Frontal cortex (tissue), 4 donors: ENCODE data around the gene IL10. TPM values are rescaled to one million over a fixed set of nuclear protein-coding genes. Genes with fewer than 3 reads are reported as not detected.

ENCODE experiments used
- DNase-seq, 2 donors: peaks; one replicate each; pipeline ENCODE4 v3.0.0; 2012; ENCODE audit warnings: low spot score in 2 of 2
- FAIRE-seq: peaks from 2 replicates; lab custom pipeline; 2012; peaks lifted over from hg19 to GRCh38; lab: Jason Lieb, UNC
- total RNA-seq: library from RNA; depleted of rRNA; stranded (reverse); fragments of >200 nt; gene quantifications from one replicate; pipeline ENCODE4 v1.2.3, GENCODE V29; 2014
- donor health status: control.
- donor health status: control.
- donor health status: control.

Gene IL10
- 0.41 TPM for total RNA-seq

DNA sequence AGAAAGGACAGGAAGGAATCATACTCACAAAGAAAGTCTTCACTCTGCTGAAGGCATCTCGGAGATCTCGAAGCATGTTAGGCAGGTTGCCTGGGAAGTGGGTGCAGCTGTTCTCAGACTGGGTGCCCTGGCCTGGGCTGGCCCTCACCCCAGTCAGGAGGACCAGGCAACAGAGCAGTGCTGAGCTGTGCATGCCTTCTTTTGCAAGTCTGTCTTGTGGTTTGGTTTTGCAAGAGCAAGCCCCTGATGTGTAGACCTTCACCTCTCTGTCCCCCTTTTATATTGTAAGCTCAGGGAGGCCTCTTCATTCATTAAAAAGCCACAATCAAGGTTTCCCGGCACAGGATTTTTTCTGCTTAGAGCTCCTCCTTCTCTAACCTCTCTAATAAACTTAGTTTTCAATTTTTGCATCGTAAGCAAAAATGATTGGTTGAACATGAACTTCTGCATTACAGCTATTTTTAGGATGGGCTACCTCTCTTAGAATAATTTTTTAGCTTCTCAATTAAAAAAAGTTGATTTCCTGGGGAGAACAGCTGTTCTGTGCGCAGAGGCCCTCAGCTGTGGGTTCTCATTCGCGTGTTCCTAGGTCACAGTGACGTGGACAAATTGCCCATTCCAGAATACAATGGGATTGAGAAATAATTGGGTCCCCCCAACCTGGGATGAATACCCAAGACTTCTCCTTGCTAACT lies at the start of gene IL10:
Gene IL10, minus strand, starts transcription at position 252 of the 695 bp plus-strand sequence. Its CDS starts 59 bp downstream, at position 193.
- FAIRE-seq = no peak
- no peak for DNase-seq

DNA sequence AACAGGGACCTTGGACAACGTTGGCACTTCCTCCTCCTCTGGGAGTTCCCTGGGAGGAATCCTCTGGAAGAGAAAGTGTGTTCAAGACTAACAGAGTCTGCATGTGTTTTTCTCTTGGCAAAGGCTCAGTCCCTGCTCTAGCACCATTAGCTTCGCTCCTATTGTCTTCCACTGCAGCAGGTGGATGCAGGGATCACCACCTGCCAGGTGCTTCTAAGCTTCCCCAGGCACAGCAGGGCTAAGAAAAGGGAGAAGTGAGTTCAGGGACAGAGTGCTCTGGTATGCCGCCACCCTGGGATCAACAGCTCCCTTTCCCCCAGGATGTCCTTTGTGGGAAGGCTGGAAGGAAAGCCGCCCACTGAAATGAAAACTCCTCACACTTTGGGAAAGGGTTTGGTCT lies 49.2 kb upstream of the IL10 start:
- DNase-seq (no peak), FAIRE-seq (no peak)

DNA sequence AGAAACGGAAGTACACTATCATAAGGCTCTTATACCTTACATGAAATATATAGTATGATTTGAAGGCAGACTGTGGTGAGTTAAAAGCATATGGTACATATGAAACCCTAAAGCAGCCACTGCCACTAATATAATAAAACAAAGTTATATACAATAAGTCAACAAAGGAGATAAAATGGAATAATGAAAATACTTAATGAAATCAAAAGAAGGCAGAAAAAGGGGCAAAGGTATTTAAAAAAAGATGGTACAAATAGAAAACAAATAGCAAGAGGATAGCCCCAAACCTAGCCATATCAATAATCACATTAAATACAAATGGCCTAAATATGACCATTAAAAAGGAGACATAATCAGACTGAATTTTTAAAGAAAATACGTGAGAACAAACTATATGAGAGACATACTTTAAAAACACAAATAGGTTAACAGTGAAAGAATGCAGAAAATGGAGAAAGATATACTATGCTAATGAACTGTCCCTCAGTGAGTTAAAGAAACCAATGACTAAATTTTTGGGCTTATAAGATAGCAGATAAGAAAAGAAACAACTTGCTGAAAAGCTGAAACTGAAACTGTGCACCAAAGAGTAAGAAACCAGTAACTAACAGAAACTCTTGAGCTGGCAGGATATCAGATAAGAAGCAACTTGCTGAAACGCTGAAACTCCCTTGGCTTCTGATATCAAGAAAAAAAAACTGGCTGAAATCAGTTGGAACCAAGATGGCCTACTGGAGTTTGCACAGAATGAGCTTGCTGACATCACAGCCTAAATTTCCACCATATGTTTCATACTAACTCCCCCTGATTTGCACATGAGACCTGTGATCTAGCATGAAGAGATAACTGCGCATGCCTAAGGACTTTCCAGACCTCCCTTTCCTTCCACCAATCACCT lies 44.3 kb upstream of the IL10 start:
- FAIRE-seq = no peak
- no peak for DNase-seq

DNA sequence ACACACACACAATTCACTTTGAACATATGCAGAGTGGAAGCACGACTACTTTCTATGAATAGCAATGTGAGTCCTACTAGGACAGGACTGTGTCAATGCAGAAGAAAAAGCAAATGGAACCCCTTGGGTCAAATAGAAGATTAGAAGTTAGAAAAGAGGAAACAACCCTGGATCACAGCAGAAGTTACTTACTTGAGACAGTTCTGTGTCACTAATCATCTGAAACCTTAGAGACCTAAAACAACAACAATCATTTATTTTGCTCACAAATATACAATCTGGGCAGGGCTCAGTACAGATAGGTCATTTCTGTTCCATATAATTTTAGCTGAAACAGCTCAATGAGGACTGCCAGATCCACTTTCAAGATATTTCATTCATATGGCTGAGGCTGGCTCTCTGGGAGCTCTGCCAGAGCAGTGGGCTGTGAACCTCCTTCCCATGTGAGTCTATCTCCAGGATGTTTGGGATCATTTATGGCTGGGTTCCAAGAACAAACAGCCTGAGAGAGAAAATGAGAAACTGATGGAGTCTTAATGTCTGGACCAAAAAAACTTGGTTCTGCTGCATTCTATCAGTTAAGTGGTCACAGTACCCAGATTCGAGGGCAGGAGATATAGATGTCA lies 42.5 kb upstream of the IL10 start:
- FAIRE-seq = no peak

DNA sequence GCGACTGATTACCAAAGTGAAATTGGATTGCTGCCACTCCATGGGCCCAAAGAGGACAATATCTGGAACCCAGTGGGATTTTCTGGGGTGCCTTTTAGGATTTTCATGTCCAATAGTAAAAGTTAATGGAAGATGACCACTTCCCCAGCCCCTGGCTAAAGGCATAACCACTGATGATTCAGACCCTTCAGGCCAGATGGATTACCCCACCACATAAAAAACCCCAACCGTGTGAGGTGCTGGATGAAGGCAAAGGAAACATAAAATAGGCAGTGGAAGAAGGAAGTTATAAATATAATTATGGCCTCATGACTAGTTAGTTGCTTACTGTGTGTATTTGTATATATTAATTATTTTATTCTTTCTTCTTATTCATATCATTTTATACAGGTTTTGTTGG lies 40.2 kb upstream of the IL10 start:
- no peak for DNase-seq
- FAIRE-seq = no peak

More for the DNA sequence above, 42.5 kb upstream of the IL10 start:
- no peak for DNase-seq

DNA sequence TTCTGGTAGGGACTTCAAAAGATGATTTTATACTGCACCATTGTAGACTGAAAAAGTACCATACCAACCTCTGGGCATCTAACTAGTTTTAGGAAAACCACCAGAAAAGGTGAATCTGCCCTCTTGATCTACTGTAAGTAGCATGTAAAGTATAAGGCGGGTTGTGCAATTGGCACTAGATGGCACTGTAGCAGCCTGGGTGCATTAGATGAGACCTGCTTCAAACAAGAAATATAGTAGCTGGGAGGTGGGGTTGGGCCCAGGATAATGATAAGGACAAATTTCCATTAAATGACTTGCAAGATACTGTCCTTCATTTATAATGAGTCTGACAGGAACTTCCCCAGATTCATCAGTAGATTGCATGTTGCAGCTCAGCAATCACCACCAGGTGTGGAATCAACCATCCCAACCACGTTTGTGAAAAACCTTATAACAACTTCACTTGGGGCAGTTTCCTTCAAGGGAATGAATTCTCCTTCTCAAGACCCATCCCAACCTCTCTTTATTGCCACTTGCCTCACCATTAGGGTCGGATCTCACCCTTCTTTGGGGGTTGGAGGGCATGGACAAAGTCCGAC lies 37.3 kb upstream of the IL10 start:
- DNase-seq = no peak
- no peak for FAIRE-seq

DNA sequence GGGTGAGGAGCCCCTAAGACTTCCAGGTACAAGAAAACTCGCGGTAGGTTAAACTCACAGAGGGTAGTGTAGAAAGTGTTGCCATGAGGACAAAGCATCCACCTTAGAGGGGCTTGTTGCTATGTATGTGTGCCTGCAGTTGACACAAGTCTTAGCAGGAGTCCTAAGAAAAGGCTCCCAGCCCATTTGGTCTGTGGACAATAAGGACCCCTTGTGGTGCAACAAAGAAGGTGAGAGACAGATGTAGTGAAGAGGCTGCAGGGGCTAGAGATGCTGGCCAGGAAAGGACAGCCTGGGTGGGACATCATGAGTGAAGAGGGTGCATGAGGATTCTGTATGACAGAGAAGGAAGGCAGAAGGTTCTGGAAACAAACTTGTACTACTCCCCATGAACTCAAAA lies 36.3 kb upstream of the IL10 start:
- no peak for FAIRE-seq
- DNase-seq = no peak

DNA sequence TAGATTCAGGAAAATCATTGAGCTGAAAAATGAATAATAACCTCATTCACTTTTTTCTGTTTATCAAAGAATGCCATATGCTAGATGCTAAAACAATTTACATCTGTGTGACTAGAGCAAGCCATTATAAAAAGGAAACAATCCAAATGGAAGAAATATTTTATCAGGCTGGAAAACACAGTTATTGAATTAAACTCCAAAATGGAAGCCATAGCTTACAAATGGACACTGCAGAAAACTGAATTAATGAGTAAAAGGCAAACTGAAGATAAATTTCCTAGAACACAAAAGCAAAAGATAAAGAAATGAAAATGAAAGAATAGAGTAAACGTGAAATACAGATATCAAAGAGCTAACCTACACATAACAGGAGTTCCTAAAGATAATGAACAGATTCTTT lies 33.1 kb upstream of the IL10 start:
- FAIRE-seq = no peak

DNA sequence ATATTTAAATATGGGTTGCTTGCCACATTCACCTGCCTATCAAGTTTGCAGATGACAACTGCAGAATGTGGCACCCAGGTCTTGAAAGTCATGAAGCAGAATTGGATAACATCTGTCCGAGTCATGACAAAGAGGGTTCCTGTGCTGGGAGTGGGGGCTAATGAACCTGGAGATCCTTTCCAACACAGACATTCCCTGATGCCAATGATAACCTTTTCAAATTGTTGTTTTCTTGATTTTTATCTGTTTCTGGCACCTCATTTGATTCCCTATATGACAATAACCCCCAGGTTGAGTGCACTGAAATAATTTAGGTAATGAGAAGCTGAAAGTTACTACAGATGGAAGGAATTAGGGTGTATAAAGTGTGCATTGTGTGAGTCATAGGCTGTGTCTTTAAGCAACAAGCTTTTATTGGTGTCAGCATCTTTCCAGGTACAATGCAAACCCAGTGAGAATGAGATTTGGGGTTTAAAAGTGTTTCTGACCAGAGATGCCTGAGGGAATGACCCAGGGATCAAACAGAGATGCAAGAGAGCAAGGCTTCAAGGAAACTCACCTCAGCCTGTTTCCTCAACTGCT lies 32.0 kb upstream of the IL10 start:
- DNase-seq = no peak
- FAIRE-seq = no peak

More for the DNA sequence above, 33.1 kb upstream of the IL10 start:
- DNase-seq = no peak

DNA sequence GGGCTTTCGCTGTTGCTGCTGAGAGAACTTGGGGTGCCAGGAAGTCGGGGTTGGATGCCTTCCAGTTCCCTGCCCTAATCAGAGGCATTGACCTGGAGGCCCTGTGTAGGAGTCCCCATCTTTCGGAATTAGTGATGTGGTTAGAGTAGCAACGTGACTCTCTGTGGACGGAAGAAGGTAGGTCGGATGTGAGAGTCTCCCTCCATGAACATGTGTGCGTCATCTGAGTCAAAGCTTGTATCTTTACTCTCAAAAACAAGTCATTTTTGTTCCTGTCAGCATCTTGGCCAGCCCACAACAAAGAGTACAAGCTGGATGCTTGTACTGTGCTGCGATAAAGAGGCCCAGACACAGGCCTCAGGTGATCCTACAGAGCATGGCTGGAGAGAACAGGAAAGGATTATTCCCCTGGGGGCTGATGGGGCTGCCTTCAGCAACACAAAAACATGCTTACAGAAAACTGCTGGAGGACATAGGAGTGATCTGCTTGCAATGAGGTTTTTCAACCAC lies 31.0 kb upstream of the IL10 start:
- DNase-seq (no peak), FAIRE-seq (no peak)

DNA sequence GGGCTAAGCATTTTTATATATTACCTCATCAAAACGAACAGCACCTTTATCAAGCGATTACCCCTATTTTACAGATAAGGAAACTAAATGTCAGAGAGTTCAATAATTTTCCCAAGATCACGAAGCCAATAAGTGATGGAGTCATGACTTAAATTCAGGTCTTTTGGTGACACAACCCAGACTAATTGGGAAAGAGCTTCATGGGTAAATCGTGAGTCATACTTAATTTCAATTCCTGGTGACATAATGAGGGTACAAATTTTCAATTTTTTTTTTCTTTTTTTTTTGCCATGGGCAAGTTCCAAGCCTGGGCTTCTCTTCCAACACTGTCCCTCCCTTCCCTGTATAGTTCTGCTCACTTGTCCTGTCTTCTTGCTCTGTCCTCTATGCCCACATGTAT lies 30.1 kb upstream of the IL10 start:
- FAIRE-seq (no peak), DNase-seq (no peak)

DNA sequence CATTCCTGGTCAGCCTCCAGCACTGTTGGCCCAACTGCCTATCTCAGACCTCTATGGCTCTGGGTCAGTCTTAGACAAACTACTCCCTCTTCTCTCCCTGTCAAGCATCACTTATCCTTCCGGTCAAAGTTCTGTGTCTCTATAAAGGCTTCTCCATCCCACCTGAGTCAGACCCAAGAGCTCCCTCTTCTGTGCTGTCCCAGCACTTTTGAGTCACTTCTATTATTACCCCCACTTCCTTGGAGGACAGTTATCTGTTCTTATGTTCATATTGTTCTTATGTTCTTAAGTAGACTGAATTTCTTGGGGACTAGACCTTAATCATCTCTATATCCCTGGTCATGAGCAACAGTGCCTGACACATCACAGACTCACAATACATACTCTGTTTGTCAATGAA lies 29.2 kb upstream of the IL10 start:
- DNase-seq = no peak
- FAIRE-seq = no peak

DNA sequence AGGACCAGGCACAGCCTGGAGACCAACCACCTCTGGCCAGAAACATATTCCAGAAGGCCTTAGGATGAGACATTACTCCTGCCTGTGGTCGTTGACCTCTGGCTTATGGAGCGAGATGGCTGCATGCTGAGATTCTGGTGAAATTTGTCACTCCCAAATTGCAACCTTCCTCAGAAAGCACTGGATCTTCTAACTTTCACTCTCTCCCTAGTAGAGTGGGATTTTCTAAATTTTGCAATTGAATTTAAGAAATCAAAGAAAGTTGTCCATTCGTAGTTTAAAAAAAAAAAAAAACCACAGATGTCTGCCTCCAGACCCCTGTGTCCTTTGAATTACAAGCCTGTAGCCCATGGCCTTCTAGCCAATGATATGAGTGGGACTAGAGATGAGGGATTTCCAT lies 28.6 kb upstream of the IL10 start:
- DNase-seq = no peak
- FAIRE-seq = no peak

DNA sequence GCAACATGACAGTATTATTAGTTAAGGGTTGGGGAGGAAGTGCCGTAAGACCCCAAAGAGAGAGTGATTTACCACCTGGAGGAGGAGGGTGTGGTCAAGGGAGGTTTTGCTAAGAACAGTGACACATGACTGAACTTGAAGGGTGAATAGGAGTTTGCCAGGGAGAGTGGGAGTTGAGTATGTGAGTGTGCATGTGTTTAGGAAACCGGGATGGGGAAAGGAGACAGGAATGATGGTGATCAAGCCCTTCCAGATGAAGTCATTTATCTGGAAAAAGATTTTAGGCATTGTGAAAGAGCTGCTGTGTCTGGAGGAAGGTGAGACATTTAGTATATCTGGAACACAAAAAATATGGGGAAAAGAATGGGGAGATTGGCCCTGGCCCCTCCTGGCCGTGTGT lies 28.1 kb upstream of the IL10 start:
- DNase-seq = no peak
- no peak for FAIRE-seq

DNA sequence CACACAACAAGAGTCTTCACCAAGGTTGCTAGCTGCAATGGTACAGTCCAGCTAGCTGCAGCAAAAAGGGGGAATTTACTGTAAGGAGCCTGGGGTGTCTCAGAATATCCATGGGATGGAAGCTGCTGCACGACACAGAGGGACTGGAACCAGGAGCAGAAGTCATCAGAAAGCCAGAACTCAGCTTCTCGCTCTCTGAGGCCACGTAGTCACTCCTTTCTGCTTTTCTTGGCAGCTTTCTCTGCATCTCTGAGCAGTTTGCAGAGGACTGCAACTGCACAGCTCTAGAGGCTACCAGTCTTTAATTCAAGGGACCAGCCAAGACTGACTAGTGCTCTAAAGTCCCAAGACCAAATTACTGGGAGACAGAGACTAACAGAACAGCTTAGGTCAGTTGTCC lies 27.0 kb upstream of the IL10 start:
- no peak for FAIRE-seq

DNA sequence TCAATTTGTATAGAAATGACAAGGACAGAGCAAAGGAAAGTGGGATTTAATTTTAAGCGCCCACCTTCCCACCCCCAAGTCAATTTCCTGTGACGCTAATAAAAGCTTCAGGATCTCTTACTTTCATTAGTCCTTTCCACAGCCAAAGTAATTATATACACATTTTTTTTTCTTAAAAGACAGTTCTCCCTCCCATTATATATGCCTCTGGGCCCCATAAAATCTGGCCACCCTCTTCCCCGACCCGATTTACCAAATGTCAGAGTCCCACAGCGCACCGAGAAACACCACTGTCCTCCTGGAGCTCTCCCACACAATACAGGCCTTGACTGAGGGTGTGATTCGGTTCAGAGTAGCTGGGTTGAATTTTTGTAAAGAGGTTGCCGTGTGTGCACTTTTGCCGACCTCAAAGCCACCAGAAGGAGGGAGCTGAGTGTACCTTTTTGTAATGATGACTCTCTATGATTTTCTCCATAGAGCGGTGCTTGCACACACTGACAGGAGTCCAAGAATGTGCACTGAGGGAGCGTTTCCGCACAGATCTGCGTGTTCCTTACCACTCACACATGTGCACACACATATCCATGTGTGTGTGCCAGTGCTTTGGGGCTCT lies 26.2 kb upstream of the IL10 start:
- no peak for DNase-seq
- no peak for FAIRE-seq

More for the DNA sequence above, 27.0 kb upstream of the IL10 start:
- DNase-seq = no peak

DNA sequence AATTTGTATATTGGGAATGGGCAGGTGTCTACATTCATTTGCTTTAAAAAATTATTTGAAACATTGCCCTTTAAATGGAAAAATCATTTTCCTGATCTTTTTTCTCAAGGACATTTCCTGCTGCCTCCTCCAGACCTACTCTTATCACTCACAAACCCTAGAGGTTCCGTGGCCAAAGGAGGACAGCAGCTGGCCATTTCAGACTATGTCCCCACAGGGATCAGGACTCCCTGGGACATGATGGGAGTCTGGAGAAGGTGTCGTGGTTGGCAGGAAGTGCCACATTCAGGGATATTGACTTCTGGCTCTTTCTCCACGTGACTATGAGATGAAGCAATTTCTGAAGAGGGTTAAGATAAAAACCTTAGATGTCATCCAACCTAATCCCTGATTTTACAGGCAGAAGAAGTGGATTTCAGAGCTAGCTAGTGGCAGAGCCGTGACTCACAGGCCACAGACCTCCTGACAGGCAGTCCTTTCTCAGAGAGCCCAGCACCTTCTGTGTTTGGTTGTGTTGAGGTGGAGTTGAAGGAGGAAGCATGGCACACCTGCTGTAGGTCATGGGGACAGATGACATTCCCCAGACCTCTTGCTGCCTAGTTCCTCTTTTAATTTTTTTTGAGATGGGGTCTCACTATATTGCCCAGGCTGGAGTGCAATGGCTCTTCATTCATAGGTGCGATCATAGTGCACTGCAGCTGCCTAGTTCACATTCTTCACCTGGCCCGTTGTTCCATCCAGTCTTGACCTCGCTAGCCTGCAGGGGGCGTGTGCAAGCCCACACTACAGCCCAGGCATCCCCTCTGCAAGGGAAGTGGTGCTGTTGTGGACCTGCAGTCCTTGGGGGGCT lies 25.5 kb upstream of the IL10 start:
- DNase-seq (no peak), FAIRE-seq (no peak)

DNA sequence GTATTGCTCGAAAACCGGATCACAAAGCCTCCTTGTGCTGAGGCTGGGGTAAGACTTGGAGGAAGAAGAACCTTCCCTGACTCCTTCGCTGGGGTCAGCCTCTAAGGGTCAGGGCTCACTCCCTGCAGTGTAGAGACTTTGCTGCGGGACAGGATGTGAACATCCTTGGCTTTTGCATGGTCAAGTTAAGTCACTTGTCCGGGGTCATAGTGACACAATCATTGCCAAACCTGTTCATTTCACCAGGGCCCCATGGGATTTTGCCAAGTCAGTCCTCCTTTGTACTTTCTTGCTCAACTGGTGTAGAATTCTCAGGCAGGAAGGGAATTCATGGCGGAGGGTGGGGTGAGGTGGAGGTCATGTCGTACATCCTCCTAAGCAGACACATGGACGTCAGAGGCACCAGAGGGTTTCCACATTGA lies 24.7 kb upstream of the IL10 start:
- no peak for DNase-seq
- FAIRE-seq = no peak

DNA sequence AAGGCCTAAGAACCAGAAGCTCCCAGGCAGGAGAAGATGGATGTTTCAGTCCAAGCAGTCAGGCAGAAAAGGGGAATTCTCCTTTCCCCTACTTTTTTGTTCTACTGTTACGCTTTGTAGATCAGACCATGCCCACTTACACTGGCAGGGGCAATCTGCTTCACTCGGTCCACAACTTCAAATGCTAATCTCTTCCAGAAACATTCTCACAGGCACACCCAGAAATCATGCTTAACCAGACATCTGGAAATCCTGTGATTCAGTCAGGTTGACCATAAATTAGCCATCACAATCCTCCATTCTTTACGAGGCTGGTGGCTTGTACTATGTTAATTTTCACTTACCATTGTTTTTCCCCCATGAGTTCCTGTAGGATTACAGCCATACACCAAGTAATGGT lies 23.8 kb upstream of the IL10 start:
- no peak for DNase-seq
- no peak for FAIRE-seq
